Fibroblast of villous mesenchyme (primary cell): ENCODE data around the gene C2CD3. TPM values are rescaled to one million over a fixed set of nuclear protein-coding genes. Genes with fewer than 3 reads are reported as not detected.
"Not testable (repeated sequence)": the region's sequence is repeated elsewhere in the genome, so short reads cannot be mapped to it uniquely, and the experiment has no call there.

Source experiments
- DNase-seq: peaks from one replicate; pipeline ENCODE4 v3.0.0-alpha.2; 2010; ENCODE audit warnings: low read depth
- H3K4me3 ChIP-seq: 2 replicates; pipeline ENCODE4 v1.5.1; 2011; ENCODE audit warnings: low read depth, mild to moderate bottlenecking, low read length
- total RNA-seq: library from RNA; depleted of rRNA; stranded (reverse); fragments of >200 nt; gene quantifications from 2 replicates; pipeline ENCODE4 v1.2.3, GENCODE V29; 2012
- TF ChIP-seq, protein P1 (sequence below): IDR thresholded peaks from 2 replicates; pipeline ENCODE4 v1.5.1; 2012; ENCODE audit warnings: low read depth, mild to moderate bottlenecking, low read length; ENCODE audit not compliant: insufficient read depth

The C2CD3 gene
- total RNA-seq, 1 donor = 54.4 TPM

DNA sequence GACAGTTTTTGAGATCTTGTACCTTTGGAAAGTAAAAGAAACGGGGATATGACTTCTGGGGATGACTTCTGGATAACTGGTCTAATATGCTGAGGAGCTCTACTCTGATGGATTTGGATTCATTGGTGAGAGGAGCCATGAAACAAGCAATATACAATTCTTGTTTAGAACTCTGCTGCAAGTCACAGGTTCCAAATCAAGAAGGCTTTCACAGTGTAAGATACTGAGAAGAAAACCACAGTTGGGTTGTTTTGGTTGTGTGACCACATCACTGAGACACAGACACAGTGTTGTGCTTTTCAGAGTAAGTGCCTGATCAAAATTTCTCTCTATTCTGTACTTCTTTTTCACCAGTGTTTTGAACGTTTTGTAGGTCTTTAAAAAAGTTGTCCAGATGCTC lies 175.1 kb downstream of the C2CD3 start:
- DNase-seq = no peak
- H3K4me3 ChIP-seq = no peak overlapping the region
- TF ChIP-seq, protein P1, sequence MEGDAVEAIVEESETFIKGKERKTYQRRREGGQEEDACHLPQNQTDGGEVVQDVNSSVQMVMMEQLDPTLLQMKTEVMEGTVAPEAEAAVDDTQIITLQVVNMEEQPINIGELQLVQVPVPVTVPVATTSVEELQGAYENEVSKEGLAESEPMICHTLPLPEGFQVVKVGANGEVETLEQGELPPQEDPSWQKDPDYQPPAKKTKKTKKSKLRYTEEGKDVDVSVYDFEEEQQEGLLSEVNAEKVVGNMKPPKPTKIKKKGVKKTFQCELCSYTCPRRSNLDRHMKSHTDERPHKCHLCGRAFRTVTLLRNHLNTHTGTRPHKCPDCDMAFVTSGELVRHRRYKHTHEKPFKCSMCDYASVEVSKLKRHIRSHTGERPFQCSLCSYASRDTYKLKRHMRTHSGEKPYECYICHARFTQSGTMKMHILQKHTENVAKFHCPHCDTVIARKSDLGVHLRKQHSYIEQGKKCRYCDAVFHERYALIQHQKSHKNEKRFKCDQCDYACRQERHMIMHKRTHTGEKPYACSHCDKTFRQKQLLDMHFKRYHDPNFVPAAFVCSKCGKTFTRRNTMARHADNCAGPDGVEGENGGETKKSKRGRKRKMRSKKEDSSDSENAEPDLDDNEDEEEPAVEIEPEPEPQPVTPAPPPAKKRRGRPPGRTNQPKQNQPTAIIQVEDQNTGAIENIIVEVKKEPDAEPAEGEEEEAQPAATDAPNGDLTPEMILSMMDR = no peak

DNA sequence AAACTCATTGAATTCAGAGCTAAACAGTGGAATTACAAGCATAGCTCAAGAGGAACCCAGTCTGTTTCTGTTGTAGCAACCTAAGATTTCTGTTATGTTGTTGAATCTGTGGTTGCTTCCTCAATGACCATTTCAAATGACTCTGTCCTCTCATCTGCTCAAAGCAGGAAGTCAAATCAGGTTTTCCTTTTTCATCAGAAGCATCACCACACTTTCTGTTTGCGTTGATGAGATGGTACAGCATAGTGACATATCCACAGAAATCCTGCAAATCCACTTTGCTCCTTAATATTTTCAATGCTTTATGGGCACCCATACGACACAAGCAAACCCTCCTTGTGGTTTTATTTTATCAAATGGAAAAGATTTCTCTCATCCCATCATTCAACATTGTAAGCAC lies 175.6 kb downstream of the C2CD3 start:
- TF ChIP-seq, protein P1 = no peak
- H3K4me3 ChIP-seq = no peak overlapping the region
- no peak for DNase-seq

DNA sequence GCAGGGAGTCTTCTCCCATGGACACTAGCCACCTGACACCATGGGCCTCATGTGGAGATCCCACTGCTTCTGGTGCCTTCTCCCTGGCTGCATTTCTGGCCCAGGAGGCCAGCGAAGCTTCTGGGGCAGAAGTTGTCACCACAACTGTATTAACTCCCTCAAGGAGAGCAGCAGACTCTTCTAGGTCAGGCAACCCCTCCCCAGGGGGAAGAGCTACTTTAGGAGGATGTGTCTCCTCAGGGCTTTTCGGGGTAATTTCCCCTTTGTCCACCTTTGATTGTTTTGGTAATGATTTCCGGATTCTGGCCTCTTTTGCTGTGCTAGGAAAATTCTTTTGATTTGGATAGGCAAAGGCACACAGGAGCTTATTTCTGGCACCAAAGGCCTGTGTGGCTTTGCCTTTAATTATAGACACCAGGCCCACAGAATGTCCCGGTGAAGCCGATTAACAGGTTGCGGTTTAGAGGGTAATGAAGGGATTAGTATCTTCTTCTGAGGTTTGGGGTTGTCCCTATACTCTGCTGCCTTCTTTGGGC lies 179.3 kb downstream of the C2CD3 start:
- no peak for DNase-seq
- no peak overlapping the region for H3K4me3 ChIP-seq
- TF ChIP-seq, protein P1 = no peak

DNA sequence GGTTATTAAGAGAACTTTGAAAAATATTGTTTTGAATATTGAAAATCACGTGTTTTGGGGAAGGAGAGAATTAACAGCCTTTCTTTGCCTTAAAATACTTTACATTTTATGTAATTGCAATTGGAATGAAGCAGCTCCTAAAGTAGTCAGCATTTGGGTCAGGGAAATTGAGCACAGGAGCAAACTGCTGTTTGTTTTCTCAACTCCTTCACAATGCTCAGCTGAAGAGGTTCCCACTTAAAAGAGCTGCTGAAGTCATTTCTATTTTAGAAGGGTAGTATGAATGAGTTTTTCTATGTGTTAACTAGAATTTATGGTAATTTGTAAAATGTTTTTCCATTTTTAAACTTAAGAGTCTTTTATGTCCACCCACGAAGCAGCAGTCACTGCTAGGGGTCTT lies 180.1 kb downstream of the C2CD3 start:
- no peak overlapping the region for H3K4me3 ChIP-seq
- DNase-seq = no peak
- TF ChIP-seq, protein P1 = no peak

DNA sequence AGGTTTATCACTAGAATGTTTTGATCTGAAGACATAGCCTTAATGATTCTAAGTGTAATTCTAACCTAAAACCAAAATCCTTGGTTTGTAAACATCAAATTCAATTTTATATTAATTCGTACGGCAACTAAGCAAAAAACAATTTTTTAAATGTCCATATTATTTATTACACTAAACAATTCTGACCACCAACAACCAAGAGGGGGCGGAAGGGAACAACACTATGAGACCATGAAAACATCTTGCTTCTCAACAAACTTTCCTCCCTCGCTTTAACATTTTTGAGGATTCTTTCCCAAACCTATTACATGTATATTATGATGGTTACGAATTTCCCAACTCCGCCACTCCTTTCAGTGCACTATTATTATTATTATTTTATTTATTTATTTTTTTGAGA lies 181.6 kb downstream of the C2CD3 start:
- TF ChIP-seq, protein P1 = peak; percentile 46
- DNase-seq = no peak
- H3K4me3 ChIP-seq = no peak overlapping the region

DNA sequence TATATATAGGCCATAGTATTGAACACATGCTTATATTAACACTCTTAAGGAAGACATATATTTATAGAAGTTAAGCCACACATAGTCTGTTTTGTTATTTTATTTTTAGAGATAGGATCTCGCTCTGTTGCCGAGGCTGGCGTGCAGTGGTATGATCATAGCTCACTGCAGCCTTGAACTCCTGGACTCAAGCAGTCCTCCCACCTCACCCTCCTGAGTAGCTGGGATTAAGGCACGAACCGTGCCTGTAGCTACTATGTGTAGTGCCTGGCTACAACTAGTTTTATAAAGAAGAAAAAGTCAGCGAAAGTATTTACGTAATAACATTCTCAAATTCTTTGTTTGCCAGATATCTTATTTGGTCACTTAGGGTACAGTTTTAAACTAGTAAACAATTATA lies 182.6 kb downstream of the C2CD3 start:
- TF ChIP-seq, protein P1 = no peak
- DNase-seq = no peak
- H3K4me3 ChIP-seq = no peak overlapping the region

DNA sequence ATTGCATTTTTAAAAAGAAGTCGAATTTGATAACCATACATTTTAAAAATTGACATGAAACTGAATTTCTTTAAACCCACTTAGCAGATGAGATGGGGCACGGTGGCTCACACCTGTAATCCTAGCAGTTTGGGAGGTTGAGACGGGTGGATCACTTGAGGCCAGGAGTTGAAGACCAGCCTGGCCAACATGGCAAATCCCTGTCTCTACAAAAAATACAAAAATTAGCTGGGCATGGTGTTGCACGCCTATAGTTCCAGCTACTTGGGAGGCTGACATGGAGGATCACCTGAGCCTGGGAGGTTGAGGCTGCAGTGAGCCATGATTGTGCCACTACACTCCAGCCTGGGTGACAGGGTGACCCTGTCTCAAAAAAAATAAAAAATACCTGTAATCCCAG lies 185.1 kb downstream of the C2CD3 start:
- H3K4me3 ChIP-seq, DNase-seq: not testable (repeated sequence)
